GM12873 (cell line): ENCODE measurements around the gene DOCK4.

Source experiments
- TF ChIP-seq, protein P1 (sequence below): IDR thresholded peaks from 2 replicates; pipeline ENCODE4 v1.5.1; 2012; ENCODE audit warnings: low read depth, mild to moderate bottlenecking, moderate library complexity, low read length, control low read depth; ENCODE audit not compliant: insufficient read depth; ENCODE audit errors: missing control alignments

Gene DOCK4

DNA sequence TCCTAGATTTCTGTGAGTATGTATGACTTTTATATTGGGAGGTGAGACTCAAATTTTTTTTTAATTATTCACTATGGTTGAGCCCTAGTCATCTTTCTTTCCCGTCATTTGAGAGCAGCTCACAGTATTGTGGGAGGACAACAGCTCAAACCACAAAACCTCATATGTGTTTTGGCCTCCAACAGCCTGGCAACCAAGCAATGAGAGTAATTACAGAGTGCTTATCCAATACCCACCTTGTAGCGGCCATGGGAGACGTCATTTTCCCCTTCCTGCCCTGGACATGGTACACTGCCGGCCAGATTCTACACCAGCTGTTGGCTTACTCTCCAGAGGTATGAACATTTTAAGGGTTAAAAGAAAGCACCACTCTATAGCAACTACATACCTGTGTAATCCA is 49.1 kb downstream of the DOCK4 start:
- TF ChIP-seq, protein P1, sequence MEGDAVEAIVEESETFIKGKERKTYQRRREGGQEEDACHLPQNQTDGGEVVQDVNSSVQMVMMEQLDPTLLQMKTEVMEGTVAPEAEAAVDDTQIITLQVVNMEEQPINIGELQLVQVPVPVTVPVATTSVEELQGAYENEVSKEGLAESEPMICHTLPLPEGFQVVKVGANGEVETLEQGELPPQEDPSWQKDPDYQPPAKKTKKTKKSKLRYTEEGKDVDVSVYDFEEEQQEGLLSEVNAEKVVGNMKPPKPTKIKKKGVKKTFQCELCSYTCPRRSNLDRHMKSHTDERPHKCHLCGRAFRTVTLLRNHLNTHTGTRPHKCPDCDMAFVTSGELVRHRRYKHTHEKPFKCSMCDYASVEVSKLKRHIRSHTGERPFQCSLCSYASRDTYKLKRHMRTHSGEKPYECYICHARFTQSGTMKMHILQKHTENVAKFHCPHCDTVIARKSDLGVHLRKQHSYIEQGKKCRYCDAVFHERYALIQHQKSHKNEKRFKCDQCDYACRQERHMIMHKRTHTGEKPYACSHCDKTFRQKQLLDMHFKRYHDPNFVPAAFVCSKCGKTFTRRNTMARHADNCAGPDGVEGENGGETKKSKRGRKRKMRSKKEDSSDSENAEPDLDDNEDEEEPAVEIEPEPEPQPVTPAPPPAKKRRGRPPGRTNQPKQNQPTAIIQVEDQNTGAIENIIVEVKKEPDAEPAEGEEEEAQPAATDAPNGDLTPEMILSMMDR: no peak

DNA sequence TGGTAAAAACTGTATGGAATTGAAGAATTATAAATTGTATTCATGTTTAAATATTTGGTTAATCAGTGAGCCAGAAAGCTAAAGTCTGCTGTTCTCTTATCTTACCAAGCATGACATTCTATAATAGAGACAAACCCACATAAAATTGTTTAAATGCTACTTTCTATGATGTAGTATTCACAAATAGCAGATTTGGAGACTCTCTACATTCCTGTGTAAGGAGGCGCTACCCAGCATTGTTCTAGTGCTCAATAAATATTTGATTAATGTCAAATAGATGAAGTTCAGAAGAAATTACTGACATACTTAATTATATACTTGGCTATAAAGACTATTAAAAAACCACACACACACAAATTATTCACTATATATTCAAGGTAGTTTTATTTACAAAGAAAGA is 49.8 kb downstream of the DOCK4 start:
- TF ChIP-seq, protein P1: no peak

DNA sequence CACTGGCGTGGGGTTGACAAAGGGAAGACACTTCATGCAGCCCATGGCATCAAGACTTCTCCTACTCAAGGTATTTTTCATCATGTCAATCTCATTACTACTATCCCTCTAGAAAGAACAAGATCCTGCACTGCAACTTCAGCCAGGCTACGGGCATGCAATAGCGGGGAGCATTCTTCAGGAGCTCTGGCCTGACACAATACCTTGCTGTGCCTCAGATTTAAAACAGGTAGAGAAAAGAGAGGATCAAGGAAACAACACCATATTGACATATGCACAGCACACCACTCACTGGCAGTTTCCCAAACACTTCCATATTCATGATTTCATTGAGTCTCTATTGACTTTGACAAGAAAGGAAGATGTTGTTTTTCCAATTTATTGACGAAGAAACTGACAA is 51.5 kb downstream of the DOCK4 start:
- TF ChIP-seq, protein P1: no peak

DNA sequence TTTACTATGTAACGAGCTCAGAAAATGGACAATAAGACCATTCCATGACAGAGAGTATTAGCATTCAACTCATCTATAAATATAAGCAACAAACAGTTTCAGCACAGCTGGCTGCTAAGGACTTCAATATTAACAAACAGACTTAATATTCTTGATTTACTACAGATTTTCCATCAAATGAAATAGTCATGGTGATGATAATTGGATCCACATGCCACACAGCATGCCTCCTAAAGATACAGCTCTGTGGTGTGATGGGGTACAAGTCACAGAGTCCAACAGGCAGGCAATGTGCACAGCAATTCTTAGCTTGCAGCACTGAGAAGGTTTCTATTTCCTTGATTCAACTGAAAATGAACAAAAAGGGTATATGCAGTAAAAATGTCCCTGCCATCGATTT is 54.0 kb downstream of the DOCK4 start:
- TF ChIP-seq, protein P1: no peak

DNA sequence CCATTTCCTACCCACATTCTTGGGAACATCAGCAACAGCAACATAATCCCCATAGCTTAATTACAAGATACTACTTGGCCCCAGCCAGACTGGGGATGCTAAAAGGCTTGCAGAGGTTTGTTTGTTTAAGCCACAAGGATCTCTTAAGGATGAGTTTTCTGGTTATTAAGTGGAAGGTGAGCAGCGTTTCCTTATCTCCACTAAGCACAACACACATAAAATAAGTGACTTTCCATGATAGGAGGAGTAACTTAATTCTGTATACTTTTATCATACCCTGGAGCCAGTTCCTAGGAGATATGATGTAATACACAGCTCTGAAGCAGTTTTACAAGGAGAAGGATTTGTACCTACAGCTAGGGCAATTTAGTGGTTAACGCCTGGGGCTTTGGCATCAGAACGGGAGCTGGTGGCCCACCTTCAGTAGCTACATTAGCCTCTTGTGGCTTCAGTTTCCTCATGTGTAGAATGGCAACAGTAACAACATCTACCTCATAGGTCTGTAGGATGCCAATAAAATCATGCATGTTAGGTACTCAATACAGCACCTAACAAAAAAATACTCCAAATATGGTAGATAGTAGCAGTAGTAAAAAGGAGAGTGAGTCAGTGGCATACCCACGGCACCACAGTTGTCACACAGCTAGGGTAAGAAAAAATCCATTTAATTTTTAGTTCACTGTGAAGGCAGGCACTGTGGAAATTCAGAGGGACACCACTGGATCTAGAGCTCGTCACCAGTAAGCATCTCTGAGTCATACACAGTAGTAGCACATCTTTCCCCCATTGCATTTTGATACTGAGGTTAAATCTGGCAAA is 55.2 kb downstream of the DOCK4 start:
- TF ChIP-seq, protein P1: no peak

DNA sequence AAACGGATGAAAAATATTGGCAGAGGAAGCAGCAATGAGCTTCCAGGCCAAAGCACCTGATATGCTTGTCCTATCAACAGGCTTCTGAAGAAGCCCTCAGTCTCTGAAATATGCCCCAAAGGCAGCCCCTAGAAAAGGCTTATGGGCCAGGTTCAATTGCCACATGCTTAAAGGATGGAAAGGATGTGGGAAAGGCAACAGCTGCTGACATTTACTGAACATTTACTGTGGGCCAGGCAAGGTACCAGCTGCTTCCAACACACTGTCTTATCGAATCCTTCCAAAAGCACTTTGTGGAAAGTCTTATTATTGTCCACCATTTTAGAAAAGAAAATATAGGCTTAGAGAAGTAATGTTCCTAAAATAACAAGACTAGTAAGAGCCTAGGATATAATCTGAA is 56.5 kb downstream of the DOCK4 start:
- TF ChIP-seq, protein P1: no peak

DNA sequence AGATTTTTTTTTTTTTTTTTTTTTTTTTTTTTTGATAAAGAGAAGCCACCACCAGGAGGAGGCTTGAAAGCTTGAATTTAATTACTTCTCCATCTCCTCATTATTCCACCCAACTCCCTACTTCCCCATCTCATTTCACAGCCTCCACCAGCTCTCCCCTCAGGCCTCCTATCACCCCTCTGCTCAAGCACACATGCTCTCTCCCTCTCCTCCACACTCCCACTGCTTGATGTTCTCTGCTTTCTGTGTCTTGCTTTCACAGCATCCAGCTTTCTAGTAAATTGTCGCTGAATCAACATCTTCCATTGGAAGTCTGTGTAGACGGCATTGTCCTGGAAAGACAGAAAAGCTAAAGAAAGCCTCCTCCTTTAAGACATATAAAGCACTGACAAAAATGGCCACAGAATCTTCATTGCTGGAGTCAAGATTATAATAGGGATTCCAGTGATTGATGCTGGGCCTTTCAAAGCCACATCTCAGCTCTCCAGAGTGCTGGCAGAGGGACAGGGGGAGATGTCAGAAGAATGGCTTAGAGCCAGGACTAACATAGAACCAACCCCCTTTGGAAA is 58.3 kb downstream of the DOCK4 start:
- TF ChIP-seq, protein P1: no peak
